ENCODE data around the gene FNDC3B.

FNDC3B gene

DNA sequence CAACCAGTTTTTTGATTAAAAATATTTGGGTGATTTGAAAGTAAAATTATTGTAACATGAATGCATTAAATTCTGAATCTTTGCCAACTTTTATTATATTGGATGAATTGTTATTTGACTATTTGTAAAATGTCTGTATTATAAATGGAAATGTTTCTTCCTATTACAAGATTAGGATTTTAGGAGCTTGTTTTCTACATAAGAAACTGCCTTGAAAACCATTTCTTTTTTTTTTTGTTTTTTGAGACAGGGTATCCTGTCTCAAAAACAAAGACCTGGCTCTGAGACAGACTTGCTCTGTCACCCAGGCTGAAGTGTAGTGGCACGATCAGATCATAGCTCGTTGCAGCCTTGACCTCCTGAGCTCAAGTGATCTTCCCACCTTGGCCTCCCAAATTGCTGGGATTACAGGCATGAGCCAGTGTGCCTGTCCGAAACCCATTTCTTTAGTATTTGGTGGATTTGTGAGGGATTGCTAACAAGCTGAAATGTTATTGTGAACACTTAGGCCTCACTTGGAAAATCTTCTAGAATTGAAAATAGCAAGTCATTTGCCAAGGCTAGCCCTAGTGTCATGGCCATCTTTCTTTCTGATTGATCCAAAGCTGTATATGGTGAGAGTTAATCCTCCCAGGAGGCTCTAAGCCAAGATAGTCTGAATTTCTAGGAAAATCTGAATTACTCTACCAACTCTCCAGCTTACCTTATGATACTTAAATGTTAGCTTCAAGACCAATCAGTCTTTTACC, 100.3 kb downstream of the FNDC3B start:
- in situ Hi-C loops (cut with MboI; ENCODE audit: low pct_unique_long_range_greater_than_20kb, low sequenced_read_pairs) = no loop called here
- no peak for DNase-seq

DNA sequence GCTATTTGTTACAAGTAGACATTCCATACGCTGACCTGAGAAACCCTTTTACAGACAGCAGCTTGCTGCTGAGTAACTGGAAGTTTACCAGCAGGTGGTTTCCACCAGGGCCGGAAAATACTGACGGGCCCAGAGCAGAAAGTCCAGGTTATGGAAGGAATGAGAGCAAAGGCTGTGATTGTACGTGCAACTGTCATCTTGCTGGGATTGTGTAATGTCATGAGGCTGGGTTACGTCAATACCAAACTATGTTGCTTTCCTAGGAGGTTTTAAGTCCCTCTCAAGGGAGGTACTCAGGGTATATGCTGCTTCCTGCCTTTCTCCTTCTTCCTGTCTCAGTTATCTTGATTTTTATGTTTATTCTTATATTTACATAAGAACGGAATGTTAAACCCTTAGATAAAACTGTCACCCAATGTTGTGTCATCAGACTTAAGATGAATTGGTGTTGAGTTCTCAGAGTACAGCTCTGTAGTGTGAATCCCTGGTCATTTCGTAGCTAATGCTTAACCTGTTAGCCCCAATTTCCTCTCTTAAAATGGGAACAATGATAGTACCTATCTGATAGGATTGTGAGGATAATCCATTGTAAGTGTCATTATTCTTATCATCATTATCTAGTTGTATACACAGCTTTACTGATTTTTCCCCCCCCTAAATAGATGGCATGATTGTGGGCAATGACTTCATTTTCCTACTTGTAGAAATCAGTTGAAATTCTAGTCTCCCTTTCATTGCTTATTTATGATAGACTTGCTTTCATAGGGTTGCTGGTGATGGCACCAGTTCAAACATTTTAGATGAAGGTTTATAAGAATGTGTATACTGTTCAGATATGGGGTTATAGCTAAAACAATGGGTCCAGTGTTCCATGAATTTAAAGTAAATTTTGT, 101.4 kb downstream of the FNDC3B start:
- in situ Hi-C loops (cut with MboI; ENCODE audit: low pct_unique_long_range_greater_than_20kb, low sequenced_read_pairs) = no loop called here

DNA sequence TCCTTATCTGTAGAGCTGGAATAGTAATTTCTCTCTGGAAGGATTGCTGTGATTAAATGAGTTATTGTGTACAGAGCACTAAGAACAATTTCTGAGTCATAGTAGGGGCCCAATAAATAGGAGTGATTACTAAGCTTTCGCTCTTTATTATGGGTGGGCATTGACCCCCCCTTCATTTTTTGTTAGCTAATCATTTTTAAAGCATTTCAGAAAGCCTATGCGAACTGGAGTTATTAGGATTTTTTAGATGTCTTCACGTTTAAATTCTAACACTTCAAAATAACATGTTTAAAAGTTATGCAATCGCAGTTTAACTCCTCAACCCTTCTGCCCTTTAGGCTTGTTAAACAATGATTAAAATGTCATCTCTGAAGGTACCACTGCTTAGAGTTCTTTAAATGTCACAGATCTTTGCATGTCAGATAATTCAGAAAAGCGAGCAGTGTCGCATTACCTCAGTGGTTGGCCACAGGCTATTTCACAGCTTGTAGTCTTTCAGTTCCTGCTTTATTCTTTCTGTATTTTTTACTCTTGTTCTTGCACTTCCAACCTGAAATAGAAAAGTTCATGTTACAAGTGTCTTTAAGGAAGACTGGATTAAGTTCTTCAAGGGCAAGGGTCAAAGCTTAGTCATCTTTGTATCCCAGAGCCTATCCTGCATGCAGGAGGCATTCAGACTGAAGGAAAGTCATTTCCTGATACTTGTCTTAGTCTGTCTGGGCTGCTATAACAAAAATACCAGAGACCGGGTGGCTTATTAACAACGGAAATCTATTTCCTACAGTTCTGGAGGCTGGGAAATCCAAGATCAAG, 102.9 kb downstream of the FNDC3B start:
- in situ Hi-C loops (cut with MboI; ENCODE audit: low pct_unique_long_range_greater_than_20kb, low sequenced_read_pairs) = no loop called here
- peak; percentile 37 for DNase-seq

More for the DNA sequence above, 101.4 kb downstream of the FNDC3B start:
- DNase-seq = no peak

DNA sequence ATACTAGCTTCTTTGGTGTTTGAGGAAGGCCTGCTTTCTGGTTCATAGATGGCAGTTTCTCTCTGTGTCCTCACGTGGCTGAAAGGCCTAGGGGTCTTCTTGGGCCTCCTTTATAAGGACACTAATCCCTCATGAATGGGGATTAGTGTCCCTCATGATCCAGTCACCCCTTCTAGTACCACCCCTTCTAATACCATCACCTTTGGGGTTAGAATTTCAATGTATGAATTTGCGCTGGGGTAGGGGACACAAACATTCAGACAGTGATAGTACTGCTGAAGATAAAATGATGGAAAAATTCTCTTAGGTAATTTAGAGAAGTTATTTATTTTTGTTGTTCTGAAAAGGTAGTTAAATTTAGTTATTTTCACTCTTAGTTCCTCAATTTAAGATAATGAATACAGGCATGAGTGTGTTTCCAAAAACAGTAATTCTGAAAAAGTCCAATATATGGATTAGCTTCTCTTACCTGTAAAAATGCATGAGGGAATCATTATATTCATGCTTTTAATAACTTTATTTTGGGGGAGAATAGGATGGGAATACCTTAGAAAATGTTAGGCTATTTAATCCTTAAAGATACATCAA, 103.6 kb downstream of the FNDC3B start:
- no peak for DNase-seq
- in situ Hi-C loops (cut with MboI; ENCODE audit: low pct_unique_long_range_greater_than_20kb, low sequenced_read_pairs) = no loop called here

DNA sequence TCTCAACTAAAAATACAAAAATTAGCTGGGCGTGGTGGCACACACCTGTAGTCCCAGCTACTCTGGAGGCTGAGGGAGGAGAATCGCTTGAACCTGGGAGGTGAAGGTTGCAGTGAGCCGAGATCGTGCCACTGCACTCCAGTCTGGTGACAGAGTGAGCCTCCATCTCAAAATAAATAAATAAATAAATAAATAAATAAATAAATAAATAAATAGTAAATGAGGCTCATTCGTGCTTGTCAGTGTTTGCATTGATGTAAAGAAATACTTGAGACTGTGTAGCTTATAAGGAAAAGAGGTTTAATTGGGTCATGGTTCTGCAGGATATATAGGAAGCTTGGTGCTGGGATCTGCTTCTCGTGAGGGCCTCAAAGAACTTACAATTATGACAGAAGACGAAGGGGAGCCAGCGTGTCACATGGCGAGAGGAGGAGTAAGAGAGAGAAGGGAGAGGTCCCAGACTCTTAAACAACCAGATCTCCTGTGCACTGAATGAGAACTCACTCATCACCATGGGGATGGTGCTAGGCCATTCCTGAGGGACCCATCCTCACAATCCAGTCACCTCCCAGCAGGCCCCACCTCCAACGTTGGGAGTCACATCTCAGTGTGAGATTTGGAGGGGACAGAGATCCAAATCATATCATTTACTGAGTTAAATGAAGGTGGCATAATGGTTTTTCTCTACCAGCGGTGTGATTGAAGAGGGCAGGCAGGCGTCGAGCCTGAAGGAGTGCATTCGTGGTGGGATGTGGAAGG, 104.5 kb downstream of the FNDC3B start:
- DNase-seq = no peak
- in situ Hi-C loops (cut with MboI; ENCODE audit: low pct_unique_long_range_greater_than_20kb, low sequenced_read_pairs) = no loop called here

DNA sequence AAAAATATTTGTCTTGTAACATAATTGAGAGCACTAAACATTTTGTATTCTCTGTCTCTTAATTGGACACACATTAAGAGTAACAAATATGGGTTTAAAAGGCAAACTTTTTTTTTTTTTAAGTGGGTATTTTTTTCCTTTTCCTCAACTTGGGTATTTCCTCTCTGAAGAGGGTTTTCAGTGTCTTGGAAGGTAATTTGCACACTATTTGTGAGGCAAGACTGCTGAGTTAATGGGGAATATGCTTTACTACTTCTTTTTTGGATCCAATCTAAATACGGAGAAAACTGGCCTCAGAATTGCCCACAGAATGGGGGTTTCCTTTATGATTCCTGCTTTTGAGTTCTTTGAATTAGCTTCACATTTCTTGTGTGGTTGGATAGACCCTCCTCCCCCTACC, 105.2 kb downstream of the FNDC3B start:
- no peak for DNase-seq
- in situ Hi-C loops (cut with MboI; ENCODE audit: low pct_unique_long_range_greater_than_20kb, low sequenced_read_pairs) = no loop called here

DNA sequence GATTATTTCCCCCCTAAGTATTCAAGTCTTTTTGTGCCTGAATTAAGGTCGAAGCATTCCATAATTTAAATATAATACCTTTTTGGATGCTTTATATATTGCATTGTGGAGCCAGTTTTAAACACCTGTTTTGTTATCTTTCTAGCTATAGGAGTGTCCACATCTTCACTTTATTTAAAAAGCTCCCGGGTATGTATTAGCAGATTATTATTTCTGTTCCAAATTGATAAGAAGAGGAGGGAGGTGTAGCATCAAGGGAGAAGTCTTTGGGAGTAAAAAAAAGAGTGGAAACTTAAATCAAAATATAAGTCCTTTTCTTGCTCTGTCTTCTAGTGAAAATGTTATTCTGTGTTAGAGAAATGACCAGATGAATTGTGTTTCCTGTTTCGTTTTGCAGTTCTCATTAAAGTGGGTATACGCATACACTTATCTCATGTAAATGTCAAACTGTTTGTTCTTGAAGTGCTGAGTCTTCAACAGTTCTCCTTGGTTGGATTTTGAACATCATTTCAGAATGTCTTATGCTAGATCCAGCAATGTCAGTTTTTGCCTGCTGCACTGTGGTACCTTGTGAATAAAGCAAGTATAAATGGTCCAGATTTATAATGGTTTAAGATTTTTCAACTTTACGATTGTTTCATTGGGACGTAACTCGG, 105.8 kb downstream of the FNDC3B start:
- in situ Hi-C loops (cut with MboI; ENCODE audit: low pct_unique_long_range_greater_than_20kb, low sequenced_read_pairs) = no loop called here
- DNase-seq = no peak

DNA sequence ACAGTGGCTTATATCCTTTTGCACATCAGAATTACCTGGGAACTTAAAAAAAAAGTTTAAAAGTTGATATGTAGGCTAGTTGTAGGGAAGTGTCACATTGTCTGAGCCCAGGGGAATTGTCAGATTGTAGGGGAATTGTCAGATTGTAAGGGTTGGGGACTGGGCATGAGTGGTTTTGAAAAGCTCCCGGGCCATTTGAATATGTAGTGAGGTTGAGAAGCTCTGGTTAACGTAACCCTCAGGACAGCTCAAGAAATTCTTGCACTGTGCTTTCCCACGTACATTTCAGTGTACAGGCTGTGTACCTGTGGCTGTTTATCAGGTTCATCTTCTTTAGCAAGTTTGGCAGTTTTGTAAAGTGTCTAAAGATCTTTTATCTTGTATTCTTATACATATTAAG, 107.0 kb downstream of the FNDC3B start:
- DNase-seq = no peak
- in situ Hi-C loops (cut with MboI; ENCODE audit: low pct_unique_long_range_greater_than_20kb, low sequenced_read_pairs) = no loop called here

DNA sequence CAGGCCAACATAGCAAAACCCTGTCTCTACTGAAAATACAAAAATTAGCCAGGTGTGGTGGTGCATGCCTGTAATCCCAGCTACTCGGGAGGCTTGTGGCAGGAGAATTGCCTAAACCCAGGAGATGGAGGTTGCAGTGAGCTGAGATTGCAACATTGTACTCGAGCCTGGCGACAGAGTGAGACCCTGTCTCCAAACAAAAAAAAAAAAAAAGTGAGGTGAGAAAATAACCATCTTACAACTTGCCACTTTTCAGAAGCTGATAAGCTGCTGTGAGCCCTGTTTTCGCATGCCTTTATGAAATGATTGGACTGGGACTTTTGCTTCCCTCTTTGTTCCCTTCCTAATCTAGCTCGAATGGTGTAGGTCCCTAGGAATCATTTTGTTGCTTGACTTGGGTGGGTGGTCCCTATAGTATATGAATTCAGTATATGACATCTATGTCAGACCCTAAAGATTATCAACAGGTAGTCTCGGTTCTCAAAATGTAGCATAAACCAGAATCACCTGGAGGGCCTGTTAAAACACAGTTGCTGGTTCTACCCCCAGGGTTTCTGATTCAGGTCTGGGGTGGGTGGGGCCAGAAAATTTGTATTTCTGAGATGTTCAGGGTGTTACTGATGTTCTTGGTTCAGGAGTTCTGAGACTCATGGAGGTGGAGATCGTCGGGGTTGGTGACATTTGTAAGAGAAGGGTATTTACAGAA, 107.9 kb downstream of the FNDC3B start:
- no peak for DNase-seq
- in situ Hi-C loops (cut with MboI; ENCODE audit: low pct_unique_long_range_greater_than_20kb, low sequenced_read_pairs) = no loop called here

DNA sequence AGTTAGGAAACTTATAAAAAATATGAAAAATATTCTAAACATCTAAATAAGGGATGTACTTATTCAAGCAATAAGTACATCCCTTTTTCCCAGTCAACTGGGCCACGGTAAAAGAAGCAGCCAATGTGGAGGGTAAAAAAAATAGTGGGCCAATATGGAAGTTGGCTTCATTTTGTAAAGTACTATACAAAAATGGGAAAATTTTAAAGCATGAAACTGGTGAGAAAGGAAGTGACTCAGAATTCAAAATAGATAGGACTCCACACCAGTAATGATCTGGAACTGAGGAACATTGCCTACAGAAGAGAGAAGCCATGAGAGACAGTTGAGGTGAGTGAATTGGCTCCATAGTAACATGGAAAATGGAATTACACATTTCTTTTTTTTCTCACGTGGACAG, 108.9 kb downstream of the FNDC3B start:
- in situ Hi-C loops (cut with MboI; ENCODE audit: low pct_unique_long_range_greater_than_20kb, low sequenced_read_pairs) = no loop called here
- DNase-seq = no peak

DNA sequence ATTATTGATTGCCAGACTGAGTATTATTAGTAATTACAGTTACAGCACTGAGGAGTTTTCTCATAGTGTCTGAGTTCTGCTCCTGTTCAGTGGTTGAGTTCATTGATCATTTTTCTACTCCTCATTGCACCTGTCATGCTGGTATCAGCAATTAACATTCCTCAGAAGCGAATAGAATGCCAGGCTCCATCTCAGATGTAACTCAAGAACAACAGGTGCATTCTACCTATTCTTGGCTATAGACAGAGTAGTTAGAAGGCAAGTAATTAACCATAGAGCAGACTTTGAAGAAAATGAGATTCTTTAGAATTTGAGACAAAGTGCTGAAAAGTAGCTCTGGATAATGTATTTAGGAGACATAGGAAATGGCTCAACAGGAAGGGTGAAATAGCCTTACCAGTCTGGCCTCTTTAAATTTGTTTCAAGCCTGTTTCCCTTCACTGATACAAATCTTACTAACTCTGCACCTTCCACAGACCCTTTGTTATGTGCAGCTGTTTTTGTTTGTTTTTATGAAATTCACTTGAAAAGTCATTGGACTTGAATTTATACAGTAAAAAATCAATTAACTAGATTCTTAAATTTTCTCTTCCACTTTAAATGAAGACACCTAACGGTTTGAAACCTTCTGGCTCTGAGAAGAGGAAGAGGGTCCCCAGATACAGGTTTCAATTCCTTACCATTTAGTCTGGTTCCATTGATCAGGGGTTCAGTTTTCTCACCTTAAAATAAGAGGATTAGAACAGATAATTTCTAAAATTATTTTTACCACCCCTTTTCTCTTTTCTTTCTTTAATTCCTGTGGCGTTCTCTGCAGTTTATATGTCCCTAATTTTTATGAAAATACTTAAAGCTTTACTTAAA, 109.6 kb downstream of the FNDC3B start:
- in situ Hi-C loops (cut with MboI; ENCODE audit: low pct_unique_long_range_greater_than_20kb, low sequenced_read_pairs) = no loop called here
- DNase-seq = no peak

DNA sequence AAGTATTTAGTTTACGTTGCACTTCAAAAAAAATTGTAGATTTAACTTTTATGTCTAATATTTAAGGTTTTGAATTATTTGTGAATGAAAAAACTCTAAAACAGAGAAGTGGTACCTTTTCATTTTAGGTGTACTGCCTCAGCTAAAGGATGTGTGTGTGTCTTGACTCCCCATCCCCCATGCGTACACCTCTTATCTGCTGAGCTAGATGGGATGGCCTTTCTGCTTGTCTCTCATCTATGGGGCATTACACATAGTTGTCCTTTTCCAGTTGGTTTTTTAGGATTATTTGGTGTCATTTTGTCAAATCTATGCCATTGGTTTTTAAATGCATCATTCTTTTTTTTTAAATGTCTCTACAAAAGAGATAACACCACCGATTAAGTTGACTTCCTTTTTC, 110.9 kb downstream of the FNDC3B start:
- in situ Hi-C loops (cut with MboI; ENCODE audit: low pct_unique_long_range_greater_than_20kb, low sequenced_read_pairs) = no loop called here

DNA sequence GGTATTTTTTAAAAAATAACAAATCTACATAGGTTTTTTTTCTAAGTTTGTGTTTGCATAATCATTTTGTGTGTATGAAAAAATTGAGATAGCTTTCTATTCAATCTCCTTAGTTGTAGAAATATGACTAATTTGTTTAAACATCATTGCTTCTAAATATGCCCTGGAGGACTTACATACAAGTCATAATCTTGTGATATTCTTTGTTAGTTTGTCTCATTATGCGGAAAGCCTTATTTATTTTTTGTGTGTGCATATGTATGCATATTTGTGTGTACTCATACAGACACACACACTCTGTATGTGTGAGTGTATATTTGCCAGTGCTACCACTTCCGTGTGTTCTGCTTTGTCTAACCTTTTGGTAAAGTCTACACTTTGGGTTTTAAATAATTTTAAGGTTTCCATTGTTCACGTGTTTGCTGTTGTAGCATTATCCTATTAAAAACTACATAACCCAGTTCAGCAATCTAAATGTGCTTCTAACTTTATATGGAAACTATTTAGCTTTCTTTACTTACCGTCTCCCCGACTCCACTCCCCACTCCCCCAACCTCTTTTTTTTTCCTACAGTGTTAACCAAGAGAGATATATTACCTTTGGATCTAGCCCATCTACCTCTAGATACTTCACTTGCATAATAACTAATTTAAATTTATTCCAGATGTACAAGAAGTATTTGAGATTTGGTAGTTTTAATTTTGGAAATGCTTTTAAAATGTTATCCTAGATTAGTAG, 111.7 kb downstream of the FNDC3B start:
- in situ Hi-C loops (cut with MboI; ENCODE audit: low pct_unique_long_range_greater_than_20kb, low sequenced_read_pairs) = no loop called here
- no peak for DNase-seq

More for the DNA sequence above, 110.9 kb downstream of the FNDC3B start:
- no peak for DNase-seq

DNA sequence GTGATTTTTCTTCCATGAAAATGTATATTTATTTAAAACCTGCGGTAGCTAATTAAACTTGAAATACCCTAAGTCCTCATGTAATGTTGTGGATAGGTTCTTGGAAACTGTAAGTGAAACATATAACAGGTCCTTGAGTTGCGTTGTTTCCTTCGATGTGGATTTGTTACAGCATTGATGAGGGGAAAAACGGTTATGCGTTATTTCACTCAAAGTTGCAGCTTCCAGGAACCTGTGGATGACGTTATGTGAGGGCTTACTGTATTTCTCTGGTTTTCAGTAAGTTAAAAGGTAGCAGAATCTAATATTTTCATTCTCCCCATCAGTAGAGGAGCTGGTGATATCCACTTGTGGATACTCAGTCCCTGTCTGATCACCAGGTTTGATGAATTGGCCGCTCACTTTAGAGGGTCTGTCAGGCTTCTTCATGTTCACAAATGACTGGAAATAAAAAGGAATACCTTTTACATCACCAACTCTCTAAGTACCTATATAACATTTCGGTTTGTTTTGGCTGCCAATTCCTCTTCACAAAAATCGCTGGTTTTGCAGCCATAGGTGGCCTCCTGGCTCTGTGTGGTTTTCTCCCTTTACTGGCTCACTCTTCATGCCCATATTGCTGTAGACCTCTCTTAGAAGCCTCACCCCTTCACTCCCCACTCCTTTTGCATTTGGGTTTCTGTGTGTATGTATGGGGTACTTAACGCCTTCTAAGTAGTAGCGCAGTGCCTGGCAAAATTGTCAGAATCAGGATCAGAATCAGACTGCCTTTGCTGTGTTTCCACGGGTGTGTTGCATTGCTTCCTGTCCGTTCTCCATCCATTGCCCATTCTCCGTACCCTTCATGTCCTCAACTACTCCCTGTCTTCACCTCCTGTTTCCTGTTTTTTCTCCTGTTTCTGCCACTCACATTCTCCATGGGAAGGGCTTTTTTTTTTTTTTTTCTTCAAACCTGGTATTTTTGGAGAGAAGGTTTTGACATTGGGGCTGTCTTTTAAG, 112.6 kb downstream of the FNDC3B start:
- in situ Hi-C loops (cut with MboI; ENCODE audit: low pct_unique_long_range_greater_than_20kb, low sequenced_read_pairs) = no loop called here
- peak; percentile 31 for DNase-seq

DNA sequence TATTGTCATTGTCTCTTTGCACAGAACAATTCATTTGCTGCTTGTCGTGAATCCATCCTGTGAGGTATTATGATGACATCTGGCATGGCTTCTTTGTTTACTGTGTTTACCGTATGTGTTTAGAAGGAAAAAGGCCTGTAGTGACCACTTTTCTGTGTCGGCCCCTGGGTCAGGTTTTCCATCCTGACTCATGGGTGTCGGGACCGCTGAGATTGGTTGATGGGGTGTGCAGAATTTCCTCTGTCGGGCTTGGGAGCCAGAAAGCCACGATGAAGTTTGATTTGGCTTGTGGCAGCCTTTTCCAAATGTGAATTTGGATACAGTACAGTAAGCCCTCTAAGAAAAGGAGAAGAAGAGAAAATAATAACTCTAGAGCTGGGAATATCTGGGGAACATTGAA, 113.5 kb downstream of the FNDC3B start:
- in situ Hi-C loops (cut with MboI; ENCODE audit: low pct_unique_long_range_greater_than_20kb, low sequenced_read_pairs) = no loop called here
- DNase-seq = no peak

Data from KBM-7 (cell line).